ENCODE data around the gene AHRR. TPM values are rescaled to one million over a fixed set of nuclear protein-coding genes. Genes with fewer than 3 reads are reported as not detected.

Gene AHRR
- total and polyA plus RNA-seq, 3 donors from 2014 or later, result 36.9 to 68.5 (median 43.4) TPM

DNA sequence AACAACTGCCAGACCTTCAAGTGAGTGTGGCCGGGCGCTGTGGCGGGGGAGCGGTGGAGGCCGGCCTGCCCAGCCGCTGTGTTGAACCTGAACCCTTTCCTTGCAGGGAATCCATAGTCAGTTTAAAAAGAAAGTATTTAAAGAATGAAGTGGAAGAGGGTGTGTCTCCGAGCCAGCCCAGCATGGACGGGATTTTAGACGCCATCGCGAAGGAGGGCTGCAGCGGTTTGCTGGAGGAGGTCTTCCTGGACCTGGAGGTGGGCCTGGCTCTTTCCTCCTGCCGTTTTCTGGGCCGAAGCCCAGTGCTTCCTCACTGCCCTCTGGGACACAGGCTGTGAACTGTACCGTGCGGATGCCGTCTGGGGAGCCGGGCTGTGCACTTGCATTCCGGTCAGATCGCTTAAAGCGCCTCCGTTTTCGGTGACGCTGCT, 140.6 kb downstream of the AHRR start:
- TF ChIP-seq POLR2A (IDR thresholded peaks at IDR 0.05), result no peak
- TF ChIP-seq, protein P1, sequence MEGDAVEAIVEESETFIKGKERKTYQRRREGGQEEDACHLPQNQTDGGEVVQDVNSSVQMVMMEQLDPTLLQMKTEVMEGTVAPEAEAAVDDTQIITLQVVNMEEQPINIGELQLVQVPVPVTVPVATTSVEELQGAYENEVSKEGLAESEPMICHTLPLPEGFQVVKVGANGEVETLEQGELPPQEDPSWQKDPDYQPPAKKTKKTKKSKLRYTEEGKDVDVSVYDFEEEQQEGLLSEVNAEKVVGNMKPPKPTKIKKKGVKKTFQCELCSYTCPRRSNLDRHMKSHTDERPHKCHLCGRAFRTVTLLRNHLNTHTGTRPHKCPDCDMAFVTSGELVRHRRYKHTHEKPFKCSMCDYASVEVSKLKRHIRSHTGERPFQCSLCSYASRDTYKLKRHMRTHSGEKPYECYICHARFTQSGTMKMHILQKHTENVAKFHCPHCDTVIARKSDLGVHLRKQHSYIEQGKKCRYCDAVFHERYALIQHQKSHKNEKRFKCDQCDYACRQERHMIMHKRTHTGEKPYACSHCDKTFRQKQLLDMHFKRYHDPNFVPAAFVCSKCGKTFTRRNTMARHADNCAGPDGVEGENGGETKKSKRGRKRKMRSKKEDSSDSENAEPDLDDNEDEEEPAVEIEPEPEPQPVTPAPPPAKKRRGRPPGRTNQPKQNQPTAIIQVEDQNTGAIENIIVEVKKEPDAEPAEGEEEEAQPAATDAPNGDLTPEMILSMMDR (IDR thresholded peaks at IDR 0.05), result no peak
- no peaks in the 10 kb centered on the region for H3K4me1 ChIP-seq
- H3K9me3 ChIP-seq, result no peaks in the 10 kb centered on the region
- WGBS, 2 donors, result 94 to 95% methylated on average over 20 to 24 of the region's 24 CpGs
- intact Hi-C loops (cut with DNase I; ENCODE audit: low total_unique reads), result no loop called here
- no peak overlapping the region for H3K27ac ChIP-seq
- H3K27me3 ChIP-seq, result no peaks in the 10 kb centered on the region
- H3K4me3 ChIP-seq, result no peak overlapping the region
- DNase-seq, result no peak
- H3K36me3 ChIP-seq (ENCODE audit: low read depth, missing control alignments), result no peaks in the 10 kb centered on the region

DNA sequence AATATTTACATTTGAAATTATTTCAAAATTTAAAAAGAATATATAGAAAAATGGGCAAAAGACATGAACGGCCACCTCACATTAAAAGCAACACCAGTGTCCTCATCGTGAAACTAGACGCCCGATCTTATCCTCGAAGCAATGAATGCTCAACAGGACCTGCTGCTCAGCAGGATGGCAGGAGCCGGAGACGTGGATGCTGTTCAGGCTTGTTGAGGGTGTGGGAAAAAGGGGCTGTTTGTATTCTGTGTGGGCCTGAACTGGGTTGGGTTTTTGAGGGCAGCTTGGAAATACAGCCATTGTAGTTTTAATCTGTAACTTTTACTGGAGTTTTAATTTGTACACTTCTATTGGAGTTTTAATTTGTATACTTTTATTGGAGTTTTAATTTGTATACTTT, 141.8 kb downstream of the AHRR start:
- Histone ChIP-seq H3K9me3 (no peaks in the 10 kb centered on the region), H3K4me3 (no peak overlapping the region), H3K27ac (no peak overlapping the region), H3K4me1 (no peaks in the 10 kb centered on the region), H3K36me3 (ENCODE audit: low read depth, missing control alignments) (no peaks in the 10 kb centered on the region), H3K27me3 (no peaks in the 10 kb centered on the region)
- 75 to 80% methylated on average over 7 of the region's 7 CpGs for WGBS, 2 donors
- TF ChIP-seq POLR2A (IDR thresholded peaks at IDR 0.05), result no peak
- TF ChIP-seq, protein P1 (IDR thresholded peaks at IDR 0.05), result no peak
- intact Hi-C loops (cut with DNase I; ENCODE audit: low total_unique reads), result no loop called here
- DNase-seq, result no peak

DNA sequence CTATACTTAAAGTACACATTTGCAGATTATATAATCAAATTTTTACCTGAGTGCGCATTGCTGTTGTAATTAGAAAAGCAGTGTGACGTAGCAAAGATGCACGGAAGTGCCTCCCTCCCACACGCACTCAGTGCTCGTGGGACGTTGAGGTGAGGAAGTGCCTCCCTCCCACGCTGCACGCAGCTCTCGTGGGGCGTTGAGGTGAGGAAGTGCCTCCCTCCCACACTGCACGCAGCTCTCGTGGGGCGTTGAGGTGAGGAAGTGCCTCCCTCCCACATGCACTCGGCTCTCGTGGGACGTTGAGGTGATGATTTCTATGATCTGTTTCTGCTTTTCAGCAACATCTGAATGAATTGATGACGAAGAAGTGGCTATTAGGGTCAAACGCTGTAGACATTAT, 142.4 kb downstream of the AHRR start:
- Histone ChIP-seq H3K27ac (no peak overlapping the region), H3K9me3 (no peaks in the 10 kb centered on the region), H3K27me3 (no peaks in the 10 kb centered on the region), H3K4me1 (no peaks in the 10 kb centered on the region), H3K4me3 (no peak overlapping the region), H3K36me3 (ENCODE audit: low read depth, missing control alignments) (no peaks in the 10 kb centered on the region)
- DNase-seq, result no peak
- TF ChIP-seq, protein P1 (IDR thresholded peaks at IDR 0.05), result no peak
- no peak for TF ChIP-seq POLR2A (IDR thresholded peaks at IDR 0.05)
- intact Hi-C loops (cut with DNase I; ENCODE audit: low total_unique reads), result no loop called here
- WGBS, 2 donors, result 50 to 62% methylated on average over 18 of the region's 18 CpGs

DNA sequence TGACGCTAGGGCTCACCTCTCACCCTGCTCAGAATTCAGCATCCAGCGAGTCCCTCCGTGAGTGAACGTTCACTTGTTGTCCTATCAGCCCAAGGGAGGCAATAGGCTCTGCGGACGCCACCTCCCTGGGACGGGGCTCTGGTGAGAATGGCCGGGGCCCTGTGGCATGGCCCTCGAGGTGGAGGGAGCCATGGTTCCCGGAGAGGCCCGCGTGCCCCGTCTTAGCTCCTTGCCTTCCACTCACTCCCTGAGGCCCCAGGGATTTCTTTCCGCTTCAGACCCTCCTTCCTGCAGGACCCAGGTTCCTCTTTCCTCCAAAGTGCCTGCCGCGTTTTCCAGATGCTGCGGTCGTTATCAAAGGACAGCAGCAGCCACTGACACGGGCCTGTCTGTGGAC, 142.9 kb downstream of the AHRR start:
- no peak for DNase-seq
- no peak for TF ChIP-seq POLR2A (IDR thresholded peaks at IDR 0.05)
- TF ChIP-seq, protein P1 (IDR thresholded peaks at IDR 0.05), result no peak
- intact Hi-C loops (cut with DNase I; ENCODE audit: low total_unique reads), result no loop called here
- Histone ChIP-seq H3K27me3 (no peaks in the 10 kb centered on the region), H3K36me3 (ENCODE audit: low read depth, missing control alignments) (no peaks in the 10 kb centered on the region), H3K27ac (no peak overlapping the region), H3K9me3 (no peaks in the 10 kb centered on the region), H3K4me1 (no peaks in the 10 kb centered on the region), H3K4me3 (peak overlapping the region; percentile 15 to 43)
- 64 to 66% methylated on average over 12 to 19 of the region's 19 CpGs for WGBS, 2 donors

DNA sequence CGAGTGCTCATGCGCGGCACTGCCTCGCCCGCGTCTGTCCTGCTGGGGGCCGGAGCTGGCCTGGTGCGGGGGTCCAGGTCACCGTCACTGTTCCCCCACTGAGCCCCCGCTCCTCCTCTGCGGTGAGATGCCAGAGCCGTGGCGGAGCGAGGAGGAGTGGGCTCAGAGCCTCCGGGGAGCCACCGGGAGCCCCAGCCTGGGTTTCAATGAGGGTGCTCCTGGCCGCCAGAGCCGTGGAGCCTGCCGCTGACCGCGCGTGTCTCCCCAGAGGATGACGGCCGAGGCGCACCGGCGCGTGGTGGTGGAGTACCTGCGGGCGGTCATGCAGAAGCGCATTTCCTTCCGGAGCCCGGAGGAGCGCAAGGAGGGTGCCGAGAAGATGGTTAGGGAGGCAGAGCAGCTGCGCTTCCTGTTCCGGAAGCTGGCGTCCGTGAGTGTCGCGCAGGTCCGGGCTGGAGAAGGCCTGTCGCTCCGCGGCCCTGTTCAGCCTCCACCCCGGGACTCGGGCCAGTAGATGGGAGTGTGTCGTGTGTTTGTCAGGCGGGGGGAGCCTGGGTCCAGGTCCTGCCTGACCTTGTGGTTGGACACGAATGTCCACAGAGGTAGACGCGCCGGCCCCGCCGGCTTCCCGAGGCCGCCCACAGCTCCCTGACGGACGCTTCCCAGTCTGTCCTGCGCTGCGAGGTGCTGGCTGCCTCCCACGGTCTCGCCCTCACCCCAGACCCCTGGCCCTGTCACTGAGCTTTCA, 143.5 kb downstream of the AHRR start:
- Histone ChIP-seq H3K27ac (no peak overlapping the region), H3K4me1 (no peaks in the 10 kb centered on the region), H3K9me3 (no peaks in the 10 kb centered on the region), H3K36me3 (ENCODE audit: low read depth, missing control alignments) (no peaks in the 10 kb centered on the region), H3K4me3 (peak overlapping the region; percentile 15 to 43), H3K27me3 (no peaks in the 10 kb centered on the region)
- no peak for DNase-seq
- intact Hi-C loops (cut with DNase I; ENCODE audit: low total_unique reads), result no loop called here
- TF ChIP-seq, protein P1 (IDR thresholded peaks at IDR 0.05), result no peak
- no peak for TF ChIP-seq POLR2A (IDR thresholded peaks at IDR 0.05)
- 72 to 80% methylated on average over 28 to 62 of the region's 63 CpGs for WGBS, 2 donors
